ENCODE results near the gene LILRA1. TPM values are rescaled to one million over a fixed set of nuclear protein-coding genes. Genes with fewer than 3 reads are reported as not detected.
"Not testable (repeated sequence)": the region's sequence is repeated elsewhere in the genome, so short reads cannot be mapped to it uniquely, and the experiment has no call there.

The LILRA1 gene
- total RNA-seq, 1 donor from 2014 or later = 1.7 TPM

DNA sequence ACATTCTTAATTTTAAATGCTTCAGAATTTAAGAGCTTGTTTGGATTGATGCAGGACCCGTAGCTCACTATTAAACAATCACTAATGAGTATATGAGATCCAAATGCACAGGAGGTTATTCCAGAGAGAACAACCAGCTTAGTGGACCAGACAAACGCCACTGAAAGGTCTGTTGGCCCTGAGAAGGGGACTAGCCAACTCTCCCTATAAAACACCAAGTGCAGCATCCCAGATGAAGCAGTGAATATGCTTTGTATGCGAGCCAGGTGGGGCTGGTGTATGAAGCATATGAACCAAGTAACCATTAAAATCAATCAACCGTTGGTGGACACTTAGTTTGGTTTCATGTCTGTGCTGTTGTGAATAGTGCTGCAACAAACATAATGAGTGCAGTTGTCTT lies 27.0 kb downstream of the LILRA1 start:
- no peaks in the 10 kb centered on the region for H3K9me3 ChIP-seq
- intact Hi-C loops (cut with DNase I) = no loop called here
- no peak for DNase-seq (ENCODE audit: extremely low spot score in 2 of 2)
- H3K4me3 ChIP-seq = no peak overlapping the region
- no peaks in the 10 kb centered on the region for H3K4me1 ChIP-seq
- H3K27ac ChIP-seq = no peak overlapping the region
- H3K36me3 ChIP-seq = no peaks in the 10 kb centered on the region
- H3K27me3 ChIP-seq = no peaks in the 10 kb centered on the region
- TF ChIP-seq POLR2AphosphoS5 (IDR thresholded peaks at IDR 0.05; ENCODE audit: insufficient read depth in 1 of 2, low read depth in 1 of 2) (no peak), POLR2A (IDR thresholded peaks at IDR 0.05) (no peak)
- TF ChIP-seq, protein P1, sequence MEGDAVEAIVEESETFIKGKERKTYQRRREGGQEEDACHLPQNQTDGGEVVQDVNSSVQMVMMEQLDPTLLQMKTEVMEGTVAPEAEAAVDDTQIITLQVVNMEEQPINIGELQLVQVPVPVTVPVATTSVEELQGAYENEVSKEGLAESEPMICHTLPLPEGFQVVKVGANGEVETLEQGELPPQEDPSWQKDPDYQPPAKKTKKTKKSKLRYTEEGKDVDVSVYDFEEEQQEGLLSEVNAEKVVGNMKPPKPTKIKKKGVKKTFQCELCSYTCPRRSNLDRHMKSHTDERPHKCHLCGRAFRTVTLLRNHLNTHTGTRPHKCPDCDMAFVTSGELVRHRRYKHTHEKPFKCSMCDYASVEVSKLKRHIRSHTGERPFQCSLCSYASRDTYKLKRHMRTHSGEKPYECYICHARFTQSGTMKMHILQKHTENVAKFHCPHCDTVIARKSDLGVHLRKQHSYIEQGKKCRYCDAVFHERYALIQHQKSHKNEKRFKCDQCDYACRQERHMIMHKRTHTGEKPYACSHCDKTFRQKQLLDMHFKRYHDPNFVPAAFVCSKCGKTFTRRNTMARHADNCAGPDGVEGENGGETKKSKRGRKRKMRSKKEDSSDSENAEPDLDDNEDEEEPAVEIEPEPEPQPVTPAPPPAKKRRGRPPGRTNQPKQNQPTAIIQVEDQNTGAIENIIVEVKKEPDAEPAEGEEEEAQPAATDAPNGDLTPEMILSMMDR (IDR thresholded peaks at IDR 0.05) = no peak

DNA sequence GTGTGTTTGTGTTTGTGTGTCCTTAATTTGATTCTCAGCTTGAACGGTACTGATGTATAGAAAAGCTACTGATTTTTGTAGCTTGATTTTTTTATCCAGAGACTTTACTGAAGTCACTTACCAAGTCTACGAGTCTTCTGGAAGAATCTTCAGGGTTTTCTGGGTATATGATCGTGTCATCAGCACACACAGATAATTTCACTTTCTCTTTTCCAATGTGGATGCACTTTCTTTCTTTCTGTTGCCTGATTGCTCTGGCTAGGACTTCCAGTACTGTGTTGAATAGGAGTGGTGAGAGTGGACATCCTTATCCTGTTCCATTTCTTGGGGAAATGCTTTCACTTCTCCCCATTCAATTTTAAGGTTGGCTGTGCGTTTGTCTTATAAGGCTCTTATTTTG lies 29.0 kb downstream of the LILRA1 start:
- Histone ChIP-seq H3K4me1 (no peaks in the 10 kb centered on the region), H3K4me3 (no peak overlapping the region), H3K27ac (no peak overlapping the region), H3K9me3 (no peaks in the 10 kb centered on the region), H3K27me3 (no peaks in the 10 kb centered on the region), H3K36me3 (no peaks in the 10 kb centered on the region)
- intact Hi-C loops (cut with DNase I) = no loop called here
- no peak for DNase-seq (ENCODE audit: extremely low spot score in 2 of 2)
- no peak for TF ChIP-seq POLR2A (IDR thresholded peaks at IDR 0.05)
- TF ChIP-seq, protein P1 (IDR thresholded peaks at IDR 0.05) = no peak
- TF ChIP-seq POLR2AphosphoS5 (IDR thresholded peaks at IDR 0.05; ENCODE audit: insufficient read depth in 1 of 2, low read depth in 1 of 2) = no peak

DNA sequence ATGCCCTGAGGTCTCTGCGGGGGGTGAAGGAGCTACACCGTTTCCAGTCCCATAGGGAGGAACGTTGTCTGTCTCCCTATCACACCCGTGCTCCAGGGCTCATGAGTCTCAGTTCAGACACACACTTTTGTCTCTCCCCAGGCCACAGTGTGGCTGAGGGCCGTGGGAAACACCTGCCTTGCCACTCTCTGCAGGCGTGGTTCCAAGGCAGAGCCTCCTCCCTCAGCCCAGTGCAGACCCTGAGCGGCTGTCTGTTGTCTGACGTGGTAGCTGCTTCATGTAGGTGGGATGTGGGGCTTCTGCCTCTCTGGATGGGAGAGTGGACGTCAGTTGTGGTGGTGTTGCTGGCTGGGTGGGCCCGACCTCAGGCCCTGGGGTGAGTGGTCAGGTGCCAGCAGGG lies 30.8 kb downstream of the LILRA1 start:
- H3K9me3 ChIP-seq; H3K4me3 ChIP-seq; intact Hi-C loops (cut with DNase I): not testable (repeated sequence)

DNA sequence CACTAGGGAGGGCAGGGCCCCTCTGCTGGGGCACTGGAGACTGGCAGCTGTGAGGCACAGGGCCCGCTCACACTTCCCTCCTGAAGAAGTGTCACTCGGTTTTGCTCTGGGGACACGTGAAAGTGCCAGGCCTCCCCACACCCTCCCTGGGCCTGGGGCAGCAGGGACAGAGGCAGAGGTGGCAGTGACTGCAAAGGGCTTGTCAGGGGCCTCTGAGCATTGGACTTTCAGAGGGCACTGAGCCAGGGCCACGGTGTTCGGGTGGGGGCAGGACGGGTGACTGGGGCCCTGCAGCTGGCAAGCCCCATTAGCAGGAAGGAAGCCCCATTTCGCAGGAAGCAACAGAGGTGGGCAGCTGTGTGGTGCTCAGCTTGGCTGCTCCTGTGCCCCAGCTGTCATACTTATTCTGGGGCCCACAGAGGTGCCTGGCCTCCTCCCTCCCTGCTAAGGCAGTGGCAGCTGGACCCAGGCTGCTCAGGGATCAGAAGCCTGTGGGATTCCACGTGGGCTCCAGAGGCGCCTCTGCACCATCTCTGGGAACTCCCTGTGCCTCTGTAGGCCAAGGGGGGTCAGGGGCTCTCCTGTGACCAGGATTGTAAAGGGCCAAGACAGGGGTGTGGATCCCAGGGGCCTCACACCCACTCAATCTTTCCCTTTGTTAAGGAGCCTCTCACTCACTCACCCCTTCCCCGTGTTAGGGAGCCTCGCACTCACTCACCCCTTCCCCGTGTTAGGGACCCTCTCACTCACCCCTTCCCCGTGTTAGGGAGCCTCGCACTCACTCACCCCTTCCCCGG lies 31.7 kb downstream of the LILRA1 start:
- DNase-seq (ENCODE audit: extremely low spot score in 2 of 2); intact Hi-C loops (cut with DNase I); H3K9me3 ChIP-seq; H3K27me3 ChIP-seq; H3K27ac ChIP-seq; H3K4me1 ChIP-seq; H3K36me3 ChIP-seq; H3K4me3 ChIP-seq: not testable (repeated sequence)

More for the DNA sequence above, 30.8 kb downstream of the LILRA1 start:
- H3K36me3 ChIP-seq; H3K27me3 ChIP-seq; H3K27ac ChIP-seq; H3K4me1 ChIP-seq; DNase-seq (ENCODE audit: extremely low spot score in 2 of 2): not testable (repeated sequence)

DNA sequence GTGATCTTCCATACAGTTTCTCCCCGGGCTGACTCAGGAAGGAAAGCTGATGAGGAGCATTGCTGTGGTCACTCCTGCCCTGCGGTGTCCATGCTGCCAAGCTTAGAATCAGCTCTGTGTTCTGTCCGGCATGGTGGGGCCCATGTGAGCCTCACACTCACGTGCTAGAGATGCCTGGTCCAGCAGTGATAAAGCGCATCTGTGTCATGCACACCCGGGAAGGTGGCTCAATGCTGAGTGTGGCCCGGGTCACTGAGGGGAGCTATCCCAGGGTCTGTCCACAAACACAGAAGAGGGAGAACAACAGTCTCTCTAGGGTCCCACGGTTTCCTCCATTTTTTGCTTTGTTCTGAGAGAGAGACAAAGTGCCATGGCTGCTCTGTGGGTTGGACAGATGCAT lies 33.3 kb downstream of the LILRA1 start:
- H3K27me3 ChIP-seq = no peaks in the 10 kb centered on the region
- intact Hi-C loops (cut with DNase I) = no loop called here
- H3K4me1 ChIP-seq = no peaks in the 10 kb centered on the region
- no peaks in the 10 kb centered on the region for H3K9me3 ChIP-seq
- H3K27ac ChIP-seq = no peak overlapping the region
- H3K36me3 ChIP-seq = no peaks in the 10 kb centered on the region
- no peak for DNase-seq (ENCODE audit: extremely low spot score in 2 of 2)
- no peak for TF ChIP-seq POLR2A (IDR thresholded peaks at IDR 0.05)
- TF ChIP-seq, protein P1 (IDR thresholded peaks at IDR 0.05) = no peak
- TF ChIP-seq POLR2AphosphoS5 (IDR thresholded peaks at IDR 0.05; ENCODE audit: insufficient read depth in 1 of 2, low read depth in 1 of 2) = no peak
- no peak overlapping the region for H3K4me3 ChIP-seq

DNA sequence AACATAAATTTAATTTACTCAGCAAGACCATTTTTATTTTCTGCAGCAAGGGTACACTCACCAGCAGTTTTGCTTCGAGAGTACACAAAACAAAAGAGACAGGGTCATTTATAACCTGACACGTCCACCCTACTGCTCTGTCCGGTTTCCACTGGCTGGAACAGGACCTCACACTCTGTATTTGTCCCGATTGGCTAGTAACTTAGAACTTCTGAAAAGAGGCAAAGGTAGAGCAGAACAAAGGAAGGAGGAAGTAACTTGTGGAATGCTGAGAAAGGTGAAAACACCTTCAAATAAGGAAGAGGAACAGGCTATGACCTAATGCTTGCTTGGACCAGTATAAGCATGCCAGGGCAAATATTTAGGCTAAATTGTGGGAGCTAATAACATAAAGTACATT lies 34.5 kb downstream of the LILRA1 start:
- DNase-seq (ENCODE audit: extremely low spot score in 2 of 2); H3K9me3 ChIP-seq; H3K27ac ChIP-seq; H3K4me3 ChIP-seq; H3K27me3 ChIP-seq; H3K4me1 ChIP-seq; intact Hi-C loops (cut with DNase I); H3K36me3 ChIP-seq: not testable (repeated sequence)

DNA sequence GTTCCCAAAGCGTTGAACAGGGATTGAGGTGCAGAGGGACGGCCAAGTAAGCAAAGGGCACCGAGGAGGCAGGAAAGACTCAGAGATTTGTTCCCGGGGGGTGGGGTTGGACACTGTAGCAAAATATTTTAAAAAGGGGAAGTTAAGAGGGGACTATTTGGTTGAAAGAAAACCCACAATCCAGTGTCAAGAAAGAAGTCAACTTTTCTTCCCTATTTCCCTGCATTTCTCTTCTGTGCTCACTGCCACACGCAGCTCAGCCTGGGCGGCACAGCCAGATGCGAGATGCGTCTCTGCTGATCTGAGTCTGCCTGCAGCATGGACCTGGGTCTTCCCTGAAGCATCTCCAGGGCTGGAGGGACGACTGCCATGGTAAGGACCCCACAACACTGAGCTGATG lies 36.8 kb downstream of the LILRA1 start, which contains the start of gene LILRB1:
LILRB1 (plus strand) TSS at position 223 of the 400 bp plus-strand sequence. CDS start 590 bp downstream, outside the sequence.
- H3K4me3 ChIP-seq; intact Hi-C loops (cut with DNase I); H3K27me3 ChIP-seq: not testable (repeated sequence)

More for the DNA sequence above, 36.8 kb downstream of the LILRA1 start, which contains the start of gene LILRB1:
- not testable (repeated sequence) for H3K36me3 ChIP-seq; DNase-seq (ENCODE audit: extremely low spot score in 2 of 2); H3K4me1 ChIP-seq; H3K27ac ChIP-seq; H3K9me3 ChIP-seq
